ENCODE measurements around the gene ATP8A2.
"Not testable (repeated sequence)": the region's sequence is repeated elsewhere in the genome, so short reads cannot be mapped to it uniquely, and the experiment has no call there.

The ATP8A2 gene

DNA sequence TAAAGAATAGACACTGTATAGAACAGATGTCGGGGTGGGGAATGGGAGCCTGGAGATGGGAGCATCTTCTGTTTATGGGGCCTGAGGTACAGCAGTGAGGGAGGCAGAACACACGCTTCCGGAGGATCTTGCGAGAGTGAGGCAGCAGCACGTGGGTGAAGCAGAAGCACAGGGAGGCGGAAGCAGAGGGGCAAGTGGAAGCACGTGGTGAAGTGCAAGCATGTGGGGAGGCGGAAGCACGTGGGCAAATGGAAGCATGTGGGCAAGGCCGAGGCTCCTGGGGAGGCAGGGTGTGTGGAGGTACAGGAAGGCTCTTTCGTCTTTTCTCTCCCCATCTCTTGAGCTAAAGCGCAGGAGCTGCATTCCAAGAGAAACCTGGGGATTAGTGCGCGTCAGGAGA lies 198.4 kb downstream of the ATP8A2 start:
- DNase-seq: no peak

DNA sequence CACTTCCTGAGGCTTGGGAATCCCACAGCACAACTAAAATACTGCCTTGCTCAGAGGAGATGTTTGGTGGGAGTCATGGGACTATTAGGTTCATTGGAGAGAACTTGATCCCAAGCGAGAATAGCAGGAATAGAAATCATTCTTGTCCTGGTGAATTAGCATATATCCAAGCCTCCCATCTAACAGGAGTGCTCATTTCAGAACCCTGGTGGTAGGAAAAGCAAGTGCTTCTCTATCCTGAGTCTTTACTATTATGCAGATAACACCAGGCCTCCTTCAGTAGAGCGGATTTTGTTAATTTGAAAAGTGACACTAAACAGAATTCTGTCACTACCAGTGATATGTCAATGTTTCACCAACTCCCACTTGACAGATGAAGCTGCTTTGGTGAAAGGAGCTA lies 199.5 kb downstream of the ATP8A2 start:
- DNase-seq: no peak

DNA sequence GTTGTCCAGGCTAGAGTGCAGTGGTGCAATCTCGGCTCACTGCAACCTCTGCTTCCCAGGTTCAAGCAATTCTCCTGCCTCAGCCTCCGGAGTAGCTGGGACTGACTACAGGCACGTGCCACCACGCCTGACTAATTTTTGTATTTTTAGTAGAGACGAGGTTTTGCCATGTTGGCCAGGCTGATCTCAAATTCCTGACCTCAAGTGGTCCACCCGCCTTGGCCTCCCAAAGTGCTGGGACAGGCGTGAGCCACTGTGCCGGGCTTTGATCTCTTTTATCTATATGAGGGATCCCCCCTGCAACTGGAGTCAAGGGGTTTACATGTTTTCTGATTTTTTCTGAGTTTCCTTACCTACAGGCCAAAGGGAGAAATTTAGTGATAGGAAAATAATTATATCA lies 200.4 kb downstream of the ATP8A2 start:
- DNase-seq: not testable (repeated sequence)

DNA sequence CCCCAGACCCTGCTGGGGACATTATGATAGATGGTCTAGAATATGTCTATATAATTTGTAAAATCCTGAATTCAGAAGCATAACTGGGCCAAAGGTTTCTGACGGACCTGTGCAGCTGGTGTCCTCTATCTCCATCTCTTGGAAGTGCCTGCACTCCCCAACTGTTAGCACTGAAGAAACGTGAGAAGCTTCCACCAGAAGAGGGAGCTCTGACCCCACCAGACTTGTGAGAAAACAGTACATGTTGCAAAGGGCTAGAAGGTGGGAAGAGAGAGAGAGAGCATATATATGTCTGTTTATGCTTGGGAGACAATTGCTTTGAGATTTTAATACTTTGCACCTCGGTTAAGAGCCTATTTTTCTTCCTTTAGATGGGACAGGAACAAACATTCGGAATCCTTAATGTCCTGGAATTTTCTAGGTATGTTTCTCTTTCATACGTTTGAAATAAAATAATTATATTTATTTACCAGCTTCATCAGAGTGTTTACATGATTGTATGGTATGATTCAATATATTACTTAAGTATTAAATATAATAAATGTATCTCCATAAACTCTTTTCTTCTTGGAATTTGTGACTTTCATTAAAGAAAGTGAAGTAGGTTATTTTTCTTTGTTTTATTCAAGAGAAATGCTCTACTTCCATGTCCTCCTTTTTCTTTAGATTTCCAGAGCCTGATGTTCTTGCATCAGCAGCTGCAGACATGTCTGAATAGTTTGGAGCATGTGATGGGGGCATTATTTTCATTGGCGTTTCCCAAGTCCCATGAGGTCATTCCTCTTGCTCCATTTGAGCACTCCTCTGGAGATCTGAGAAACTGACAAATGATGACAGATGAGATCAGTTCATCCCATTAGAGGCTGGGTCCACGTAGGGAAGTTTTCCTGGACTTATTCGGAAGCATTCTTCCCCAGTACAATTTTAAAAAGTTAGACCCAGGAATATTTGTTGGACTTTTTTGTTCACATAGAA lies 202.9 kb downstream of the ATP8A2 start:
- DNase-seq: peak; percentile 84

DNA sequence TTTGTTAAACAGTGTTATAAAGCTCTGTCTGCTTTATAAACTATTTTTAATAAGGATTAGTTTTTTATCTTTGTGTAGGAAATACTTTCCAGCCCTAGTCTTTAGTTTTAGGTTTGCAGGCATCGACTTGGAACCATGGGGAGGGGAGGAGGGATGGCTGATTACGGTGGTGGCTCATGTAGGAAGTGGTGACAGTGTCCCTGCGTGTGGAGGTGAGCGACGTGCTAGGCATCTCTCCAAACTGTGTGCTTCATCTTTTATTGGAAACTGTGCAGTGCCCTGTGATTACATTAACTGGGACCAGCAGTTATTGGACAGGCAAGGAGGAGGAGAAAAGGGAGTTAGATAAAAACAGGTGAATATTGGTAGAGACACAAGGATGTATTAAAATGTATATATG lies 203.8 kb downstream of the ATP8A2 start:
- peak; percentile 5 for DNase-seq

DNA sequence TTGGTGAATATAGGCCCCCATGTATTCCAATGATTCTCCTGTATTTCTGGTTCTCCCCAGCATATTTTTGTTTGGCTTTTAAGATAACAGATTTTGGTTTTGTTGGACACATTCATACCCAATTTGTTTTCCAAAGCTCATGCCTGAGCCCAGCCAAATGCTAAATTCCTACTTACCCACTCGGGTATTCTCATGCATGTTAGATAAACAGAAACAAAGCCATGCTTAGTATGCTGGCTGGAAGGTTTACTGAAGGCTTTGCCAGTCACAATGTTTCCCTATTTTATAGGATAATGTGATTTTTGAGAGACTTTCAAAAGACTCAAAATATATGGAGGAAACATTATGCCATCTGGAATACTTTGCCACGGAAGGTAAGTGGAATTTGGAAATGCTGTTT lies 206.8 kb downstream of the ATP8A2 start:
- DNase-seq: no peak

DNA sequence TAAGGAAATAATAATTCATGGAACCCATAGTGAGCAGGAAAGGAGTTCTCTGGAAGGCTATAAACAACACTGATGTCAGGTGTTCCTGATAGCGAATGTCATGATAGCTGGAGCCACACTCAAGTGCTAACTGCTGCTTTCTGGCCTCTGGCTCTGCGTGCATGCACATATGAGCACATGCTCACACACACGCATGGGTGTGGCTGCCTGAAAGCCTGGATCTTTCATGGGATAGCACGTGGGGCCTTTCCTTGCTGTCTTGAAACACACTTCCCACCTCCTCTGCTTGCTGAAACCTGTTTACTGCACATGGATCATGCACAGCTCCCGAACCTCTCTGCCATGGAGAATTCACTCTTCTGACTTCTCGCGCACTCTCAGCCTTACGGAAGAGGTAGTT lies 207.4 kb downstream of the ATP8A2 start:
- DNase-seq: no peak

DNA sequence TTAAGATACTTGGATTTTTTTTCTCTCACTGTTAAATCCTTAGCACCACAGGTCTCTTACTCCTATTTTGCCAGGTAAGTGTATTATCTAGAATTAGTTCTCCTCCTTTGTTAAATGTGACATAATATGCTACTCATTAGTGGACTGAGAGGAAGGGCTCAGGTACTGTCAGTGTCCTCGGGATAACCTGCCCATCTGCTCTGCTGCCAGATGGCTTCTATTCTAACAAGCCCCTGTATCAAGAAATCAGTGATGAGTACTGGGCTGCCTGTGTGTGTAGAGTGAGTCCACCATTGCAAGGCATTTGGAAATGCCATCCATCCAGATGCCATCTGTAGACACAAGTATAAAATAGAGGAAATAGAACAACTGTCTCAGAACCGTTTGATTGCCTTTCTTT lies 209.6 kb downstream of the ATP8A2 start:
- no peak for DNase-seq

DNA sequence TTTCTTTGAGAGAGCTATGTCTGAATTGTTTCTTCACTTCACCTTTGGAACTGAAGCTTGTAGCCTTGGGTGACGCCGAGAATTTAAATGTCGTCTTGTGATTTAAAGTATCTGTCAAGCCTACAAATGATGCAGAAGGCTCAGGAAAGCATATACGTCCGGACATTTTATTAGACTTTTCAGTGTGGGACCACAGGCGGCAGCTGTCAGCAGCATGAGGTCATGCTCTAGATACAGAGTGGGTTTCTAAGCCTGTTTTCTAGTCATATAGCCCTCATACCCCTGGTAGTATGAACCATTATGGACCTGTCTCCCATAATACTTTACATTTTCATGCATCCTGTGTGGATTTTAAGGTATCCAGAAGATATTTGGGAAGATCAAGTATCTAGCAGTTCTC lies 212.3 kb downstream of the ATP8A2 start:
- no peak for DNase-seq

DNA sequence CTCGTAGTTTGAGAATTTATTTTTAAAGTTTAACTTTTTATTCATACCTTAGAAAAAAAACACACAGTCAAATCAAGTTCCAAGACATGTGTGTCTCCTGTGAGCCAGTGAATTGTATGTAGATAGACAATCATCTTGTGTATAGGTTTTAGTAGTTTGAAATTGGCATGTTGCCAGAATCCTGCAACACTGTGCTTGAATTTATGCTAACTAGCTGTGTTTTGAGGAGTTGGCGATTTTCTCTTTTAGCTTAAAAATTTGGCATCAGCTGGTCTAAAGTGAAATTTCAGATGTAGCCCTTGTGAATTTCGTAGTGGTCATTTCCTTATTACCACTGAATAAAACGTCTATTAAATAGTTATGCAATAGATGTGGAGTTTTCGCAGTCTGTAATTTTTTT lies 213.2 kb downstream of the ATP8A2 start:
- DNase-seq: no peak

DNA sequence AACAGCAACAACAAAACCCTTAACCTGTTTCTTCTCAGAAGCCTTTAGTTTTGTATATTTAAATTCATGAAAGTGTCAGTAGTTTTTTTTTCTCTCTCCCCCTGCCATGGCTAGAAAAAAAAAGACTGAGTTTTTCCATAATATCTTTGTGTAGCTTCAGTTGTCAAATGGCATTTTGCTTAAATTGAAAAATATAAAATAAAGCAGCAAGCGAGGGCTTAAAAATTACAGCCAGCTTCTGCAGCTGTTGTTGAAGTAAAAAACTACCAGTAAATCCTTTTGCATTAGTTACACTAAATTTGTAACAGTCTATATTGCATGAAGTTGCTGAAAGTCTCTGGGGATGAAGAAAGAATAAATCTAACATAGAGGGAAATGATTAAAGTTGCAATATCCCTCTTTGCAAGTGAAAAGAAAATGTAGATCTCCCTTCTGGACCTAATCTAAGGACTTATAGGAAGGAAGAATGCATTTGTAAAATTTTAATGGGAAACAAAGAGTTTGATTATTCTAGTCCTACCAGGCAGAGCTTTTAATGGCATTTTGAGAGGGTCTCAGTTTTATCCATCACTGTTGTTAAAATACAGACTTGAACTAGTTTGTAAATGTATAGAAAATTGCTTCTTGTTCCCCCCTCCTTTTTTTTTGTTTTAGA lies 215.7 kb downstream of the ATP8A2 start:
- no peak for DNase-seq

DNA sequence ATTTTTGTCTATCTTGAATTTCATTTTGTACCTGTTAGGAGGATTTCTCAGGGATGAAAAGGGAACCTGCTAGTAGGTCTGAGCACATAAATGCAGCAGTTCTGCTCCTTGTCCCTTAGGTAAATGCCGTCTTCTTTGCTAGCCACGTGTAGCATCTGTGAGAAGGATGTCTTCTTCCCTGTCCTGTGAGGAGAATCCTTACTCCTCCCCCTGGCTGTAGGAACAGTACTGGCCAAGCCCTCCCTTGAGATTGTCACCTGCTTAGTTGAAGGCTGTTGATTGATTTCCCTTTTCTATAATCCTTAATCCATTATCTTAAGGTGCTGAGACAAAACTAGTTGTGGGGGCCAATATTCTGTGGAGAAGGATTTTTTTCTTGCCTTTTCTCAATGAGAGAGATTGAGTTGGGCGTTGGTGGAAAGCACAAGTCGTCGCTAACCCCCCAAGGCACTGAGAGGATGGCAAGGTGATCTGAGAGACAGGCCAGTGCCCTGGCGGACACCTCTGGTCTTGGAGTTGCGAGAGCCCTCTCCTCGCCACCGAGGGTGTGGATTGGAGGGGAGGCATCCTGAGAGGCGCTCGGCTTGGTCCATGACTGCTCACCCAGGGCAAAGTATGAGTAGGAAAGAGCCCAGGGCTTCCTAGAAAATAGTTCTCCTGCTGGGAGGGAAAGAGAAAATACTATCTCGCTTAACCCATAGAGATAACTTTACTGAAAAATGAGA lies 216.7 kb downstream of the ATP8A2 start:
- no peak for DNase-seq

DNA sequence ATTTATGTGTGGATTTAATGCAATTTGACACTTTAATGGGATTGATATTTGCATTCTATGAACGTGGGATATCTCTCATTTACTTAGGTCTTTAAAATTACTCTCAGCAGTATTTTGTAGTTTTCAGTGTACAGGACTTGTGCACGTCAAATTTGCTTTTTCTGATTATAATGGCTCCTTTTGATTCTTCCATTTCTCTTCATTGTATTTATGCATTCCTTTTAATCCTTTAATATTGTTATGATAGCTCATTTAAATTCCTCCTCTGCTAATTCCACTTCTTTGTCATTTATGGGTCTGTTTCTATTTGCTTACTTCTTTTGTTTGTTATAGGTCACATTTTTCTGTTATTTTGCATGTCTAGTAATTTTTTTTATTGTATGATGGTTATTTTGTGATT lies 226.6 kb downstream of the ATP8A2 start:
- DNase-seq: no peak

DNA sequence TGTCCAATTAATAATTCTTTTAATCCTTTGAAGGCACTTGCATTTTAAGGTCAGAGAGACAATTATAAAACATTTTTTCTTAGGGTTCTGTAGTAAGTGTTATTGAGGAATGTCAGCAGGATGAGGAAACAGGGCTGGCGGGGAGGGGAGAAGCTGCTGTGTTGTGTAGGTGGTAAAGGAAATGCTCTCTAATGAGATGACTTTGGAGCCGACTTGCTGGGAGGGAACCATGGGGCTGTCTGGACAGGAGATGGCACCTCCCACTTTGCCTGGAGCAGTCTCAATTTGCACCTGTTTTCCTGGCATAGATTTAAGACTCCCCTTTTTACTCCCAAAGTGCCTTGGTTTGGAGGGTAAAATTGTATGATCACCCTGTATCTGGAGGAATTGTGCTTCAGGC lies 230.4 kb downstream of the ATP8A2 start:
- no peak for DNase-seq

DNA sequence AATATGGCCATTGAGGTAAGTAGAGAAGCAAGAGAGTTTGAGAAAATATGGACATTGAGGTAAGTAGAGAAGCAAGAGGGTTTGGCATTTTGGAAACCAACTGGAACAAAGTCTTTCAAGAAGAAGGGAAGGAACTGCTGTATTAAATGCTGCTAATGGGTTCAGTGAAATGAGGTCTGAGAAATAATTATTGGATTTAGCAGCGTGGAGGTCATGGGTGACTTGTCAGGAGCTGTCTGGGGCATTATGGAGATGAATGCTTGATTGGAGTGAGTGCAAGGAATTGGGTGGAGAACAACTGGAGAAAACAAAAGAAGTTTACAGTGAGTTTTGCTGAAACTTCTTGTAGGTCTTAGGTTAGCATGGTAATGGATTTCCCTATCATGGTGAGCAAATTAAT lies 232.3 kb downstream of the ATP8A2 start:
- no peak for DNase-seq

DNA sequence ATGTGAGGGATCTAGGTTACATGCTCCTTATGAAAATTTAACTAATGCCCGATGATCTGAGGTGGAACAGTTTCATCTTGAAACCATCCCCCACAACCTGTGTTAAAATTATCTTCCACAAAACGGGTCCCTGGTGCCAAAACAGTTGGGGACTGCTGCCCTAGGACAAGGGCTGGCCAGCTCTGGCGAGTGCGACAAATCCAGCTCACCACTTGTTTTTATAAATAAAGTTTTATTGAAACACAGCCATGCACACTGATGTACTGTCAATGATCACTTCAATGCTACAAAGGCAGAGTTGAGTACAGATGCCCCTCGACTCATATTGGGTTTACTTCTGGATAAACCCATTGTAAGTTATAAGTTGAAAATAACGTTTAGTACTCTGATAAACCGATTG lies 235.3 kb downstream of the ATP8A2 start:
- no peak for DNase-seq

DNA sequence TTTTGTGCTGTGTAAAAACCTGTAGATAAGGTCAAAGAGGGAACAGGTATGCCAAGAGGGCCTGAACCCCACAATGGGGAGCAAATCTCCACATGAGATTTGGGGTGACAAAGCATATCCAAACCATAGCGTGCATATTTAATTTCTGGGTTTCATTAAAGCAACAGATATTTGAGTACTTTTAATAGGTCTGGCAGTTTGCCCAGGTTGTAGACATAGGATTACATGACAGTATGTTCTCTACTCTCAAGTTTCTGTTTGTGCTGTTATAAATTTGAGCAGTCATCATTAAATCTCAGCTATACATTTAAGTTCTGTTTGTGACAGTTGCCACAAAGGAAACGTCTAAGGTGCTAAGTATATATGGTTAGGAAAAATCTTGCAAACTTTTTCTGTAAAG lies 236.4 kb downstream of the ATP8A2 start:
- no peak for DNase-seq

DNA sequence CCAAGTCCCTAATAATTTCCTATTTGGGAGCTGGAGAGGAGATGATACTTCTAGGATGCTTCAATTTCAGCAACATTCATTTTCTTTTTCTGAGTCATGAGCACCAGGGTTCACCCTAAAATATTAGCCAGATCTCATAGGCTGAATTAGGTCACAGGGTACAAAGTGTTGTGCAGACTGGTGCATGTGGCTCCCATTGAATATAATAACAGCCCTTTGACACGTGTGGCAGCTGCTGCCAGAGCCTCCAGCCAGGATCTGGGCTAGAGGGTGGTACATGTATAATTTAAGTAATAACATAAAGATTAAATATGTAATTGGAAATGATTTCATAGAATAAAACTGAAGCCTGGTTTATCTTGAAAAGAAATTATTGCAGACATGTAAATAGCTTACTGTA lies 244.9 kb downstream of the ATP8A2 start:
- DNase-seq: no peak

DNA sequence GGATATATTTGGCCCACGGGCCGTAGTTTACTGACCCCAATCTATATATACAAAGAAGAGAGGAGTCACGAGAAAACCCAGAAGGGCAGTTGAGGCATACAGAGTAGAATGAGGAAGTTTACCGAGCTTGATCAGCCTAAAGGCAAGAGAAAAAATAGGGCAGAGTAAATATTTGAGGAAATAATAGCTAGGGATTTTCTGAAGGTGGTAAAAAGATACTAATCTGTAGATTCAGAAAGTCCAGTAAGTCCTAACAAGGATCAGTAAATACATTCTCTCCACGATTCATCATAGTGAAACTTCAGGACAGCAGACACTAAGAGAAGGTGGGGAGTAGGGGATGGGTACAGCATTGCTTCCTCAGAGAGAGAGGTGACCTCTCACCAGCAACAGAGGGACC lies 248.1 kb downstream of the ATP8A2 start:
- DNase-seq: no peak

DNA sequence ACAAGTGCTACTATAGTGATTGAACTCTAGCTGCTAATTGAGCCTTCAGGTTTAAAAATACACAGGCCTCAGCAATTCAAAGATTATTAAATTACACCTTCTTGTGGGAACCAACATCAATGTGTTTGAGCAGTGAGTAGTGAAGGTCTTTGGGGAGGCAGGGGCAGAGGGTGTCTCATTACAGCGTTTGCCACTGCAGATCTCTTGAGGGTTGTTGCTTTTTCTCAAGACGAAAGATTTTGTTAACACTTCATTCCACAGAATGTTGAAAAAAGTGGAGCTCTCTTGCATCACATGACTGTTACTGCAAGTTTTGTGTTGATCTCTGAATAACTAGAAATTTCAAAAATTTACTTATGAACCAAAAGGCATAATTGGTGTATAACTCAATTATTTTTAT lies 253.6 kb downstream of the ATP8A2 start:
- DNase-seq: no peak

DNA sequence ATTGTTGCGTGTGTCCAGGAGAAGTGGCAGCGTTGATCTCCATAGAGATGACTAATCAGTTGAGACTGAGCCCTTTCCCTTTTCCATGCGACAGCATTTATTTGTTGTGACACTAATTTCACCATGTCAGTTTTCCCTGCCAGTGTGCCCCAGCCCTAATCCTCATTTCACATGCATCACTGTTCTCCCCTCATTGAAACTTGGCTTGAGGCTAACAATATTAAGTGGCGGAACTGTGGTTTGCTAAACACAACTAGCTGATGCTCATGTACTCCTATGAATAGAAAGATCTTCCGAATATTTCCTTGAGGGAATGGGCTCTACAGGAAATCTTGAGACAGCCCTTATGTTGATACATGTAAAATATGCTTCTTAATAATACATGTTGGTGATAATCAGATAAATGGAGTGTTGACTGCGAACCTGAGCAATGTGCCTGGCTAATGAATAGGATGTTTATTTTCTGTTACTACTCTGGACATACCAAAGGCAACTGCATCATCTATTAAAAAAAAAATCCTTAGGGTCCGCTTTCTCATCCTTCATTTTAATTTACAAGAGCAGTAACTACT lies 258.6 kb downstream of the ATP8A2 start:
- no peak for DNase-seq

DNA sequence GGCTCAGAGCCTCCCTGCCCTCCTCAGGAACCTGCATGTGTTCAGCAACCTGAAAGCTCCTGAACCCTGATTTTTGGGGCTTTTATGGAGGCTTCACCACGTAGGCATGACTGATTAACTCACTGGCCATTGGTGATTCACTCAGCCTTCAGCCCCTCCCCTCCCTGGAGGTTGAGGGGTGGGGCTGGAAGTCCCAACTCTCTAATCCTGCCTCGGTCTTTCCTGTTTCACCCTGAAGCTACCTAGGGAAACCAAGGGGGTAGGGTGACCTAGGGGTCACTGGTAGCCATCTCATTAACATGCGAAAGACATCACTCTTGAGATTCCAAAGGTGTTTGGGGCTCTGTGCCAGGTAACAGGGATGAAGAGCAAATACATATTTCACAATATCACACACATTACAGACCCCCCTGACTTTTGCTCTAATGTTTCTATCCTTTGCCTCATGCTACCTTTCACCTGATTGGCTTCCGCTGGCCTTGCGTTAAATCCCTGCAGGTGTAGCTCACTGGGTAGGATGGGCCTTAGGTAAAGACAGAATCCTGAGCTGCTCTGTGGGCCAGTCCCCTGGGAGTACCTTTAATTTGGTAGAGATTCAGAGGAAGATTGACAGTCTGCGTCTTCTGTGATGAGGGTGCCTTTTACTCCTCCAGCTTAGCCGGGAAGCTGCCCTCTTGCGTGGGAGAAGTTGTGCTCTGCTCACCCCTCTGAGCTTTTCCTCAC lies 260.6 kb downstream of the ATP8A2 start:
- DNase-seq: no peak
